ENCODE results near the gene PDPN.

The PDPN gene

GRCh38 chr1:13577846-13578245 lies 5.8 kb upstream of the PDPN start:
- no peak for DNase-seq (ENCODE audit: low read depth)

GRCh38 chr1:13581446-13581845 lies 2.2 kb upstream of the PDPN start:
- DNase-seq (ENCODE audit: low read depth), result no peak

DNA sequence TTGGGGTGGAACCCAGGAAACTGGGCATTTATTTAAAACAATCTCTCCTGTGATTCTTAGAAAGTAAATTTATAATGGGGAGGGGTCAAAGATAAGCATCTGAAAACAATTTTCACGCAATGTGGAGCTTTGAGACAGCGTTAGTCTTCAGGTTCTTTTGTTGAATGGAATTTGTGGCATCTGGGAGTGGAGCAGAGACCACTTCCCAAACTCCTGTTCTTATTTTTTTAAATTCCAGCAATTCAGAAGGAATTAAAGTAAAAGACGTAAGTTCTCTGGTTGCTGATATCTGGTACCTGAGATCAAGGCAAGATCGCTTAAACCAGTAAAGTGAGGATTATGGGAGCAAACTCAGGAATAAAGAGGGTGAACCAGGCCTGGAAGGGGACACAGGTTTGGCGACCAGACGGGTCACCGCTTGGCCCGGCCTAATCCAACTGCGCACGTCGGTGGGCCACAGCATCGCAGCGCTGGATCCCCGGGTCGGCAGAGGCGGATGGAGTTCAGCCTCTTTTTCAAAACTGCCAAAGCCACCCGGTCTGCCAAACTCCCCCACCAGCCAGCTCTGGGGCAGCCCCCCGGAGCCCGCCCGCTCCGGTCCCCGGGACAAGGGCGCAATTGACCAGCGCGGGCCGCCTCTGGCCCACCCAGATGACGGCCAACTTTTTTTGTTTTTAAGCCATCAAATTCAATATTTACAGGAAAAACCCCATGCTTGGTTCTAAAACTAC lies 754 bp upstream of the PDPN start:
- DNase-seq (ENCODE audit: low read depth), result no peak

DNA sequence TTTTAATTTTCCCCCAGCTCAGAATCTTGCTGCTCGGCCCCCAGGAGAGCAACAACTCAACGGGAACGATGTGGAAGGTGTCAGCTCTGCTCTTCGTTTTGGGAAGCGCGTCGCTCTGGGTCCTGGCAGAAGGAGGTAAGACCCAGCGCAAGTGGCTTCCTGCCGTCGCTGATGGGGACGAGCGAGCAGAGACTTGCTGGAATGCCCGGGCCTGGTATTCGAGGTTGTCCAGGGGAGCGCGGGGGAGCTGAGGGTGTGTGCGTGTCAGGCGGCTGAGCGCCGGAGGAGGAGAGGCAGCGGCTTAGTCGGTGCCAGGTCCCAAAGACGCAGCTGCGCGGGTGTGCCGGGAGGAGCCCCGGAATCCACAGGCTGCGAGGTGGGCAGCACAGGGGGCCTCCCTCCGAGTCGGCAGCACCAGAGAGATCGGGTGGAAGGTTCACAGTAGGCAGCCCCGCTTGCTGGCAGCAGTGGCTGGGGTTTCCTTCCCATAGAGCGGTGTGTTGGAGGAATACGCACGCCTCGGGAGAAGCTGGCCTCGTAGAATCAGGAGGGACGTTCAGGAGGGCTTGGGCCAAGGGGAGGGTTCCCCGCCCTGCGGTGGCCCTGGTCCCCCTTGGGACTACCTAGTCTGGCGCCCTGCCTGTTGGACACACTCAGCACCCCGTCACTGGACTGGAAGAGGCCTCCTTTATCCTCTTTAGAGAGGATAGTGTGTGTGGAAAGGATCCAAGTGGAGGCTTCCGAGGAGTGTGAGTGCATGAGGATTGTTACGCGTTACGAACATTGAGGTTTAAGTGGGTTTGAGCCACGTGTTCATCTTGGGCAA lies 547 bp downstream of the PDPN start:
- no peak for DNase-seq (ENCODE audit: low read depth)

GRCh38 chr1:13584876-13585611 lies 1.4 kb downstream of the PDPN start:
- no peak for DNase-seq (ENCODE audit: low read depth)

DNA sequence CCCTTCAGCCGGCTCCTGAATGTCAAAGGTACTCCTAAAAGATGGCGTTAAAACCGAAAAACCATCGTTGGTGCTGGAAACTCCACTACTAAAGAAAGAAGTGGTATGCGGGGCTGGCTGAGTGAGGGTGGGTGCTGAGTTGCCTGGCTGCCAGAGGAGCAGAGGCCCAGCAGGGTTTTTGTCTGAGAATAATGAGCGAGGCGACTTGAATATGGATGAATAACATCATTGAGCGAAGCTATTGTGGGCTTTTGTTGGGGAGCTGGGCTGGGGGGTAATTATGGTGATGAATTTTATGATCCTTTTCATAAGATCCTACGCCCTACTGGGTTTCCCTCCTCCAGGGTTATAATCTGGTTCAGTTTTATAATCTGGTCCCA lies 2.0 kb downstream of the PDPN start:
- DNase-seq (ENCODE audit: low read depth), result no peak

GRCh38 chr1:13586001-13586400 lies 2.4 kb downstream of the PDPN start:
- DNase-seq (ENCODE audit: low read depth), result no peak

DNA sequence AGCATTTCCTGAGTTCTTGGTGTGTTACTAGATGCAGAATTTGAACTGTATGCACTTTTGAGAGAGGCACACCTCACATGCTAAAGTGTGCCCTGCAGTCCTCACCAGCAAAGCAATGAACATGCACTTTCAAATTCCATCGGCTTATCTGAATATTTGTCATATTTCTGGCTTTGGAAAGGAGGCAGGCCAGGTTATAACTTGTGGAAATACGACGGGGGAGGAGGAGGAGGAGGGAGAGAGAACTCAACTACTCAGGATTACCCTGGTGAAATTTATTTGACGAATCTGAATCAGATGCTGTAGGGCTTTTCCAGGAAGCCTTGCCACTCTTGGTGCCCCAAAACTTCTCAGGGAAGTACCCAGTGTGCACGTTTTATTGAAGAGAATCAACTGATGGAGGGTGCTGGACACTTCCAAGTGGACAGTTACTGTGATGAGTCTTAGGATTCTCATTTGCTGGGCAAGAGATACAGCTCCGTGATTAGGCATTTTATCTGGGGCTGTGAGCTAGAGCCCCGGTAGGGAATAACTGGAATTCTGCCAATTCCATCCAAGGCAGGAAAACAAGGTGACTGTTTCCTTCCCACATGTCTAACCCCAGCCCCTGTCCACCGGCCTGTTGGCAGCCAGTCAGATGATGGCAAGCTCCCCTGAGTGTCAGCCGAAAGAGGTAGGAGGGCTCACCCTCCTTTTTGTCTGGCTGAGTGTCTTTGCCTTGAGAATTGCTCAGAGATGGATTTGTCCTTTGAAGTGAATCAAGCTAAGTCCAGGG lies 3.8 kb downstream of the PDPN start:
- no peak for DNase-seq (ENCODE audit: low read depth)

GRCh38 chr1:13588946-13589796 lies 5.5 kb downstream of the PDPN start:
- no peak for DNase-seq (ENCODE audit: low read depth)

DNA sequence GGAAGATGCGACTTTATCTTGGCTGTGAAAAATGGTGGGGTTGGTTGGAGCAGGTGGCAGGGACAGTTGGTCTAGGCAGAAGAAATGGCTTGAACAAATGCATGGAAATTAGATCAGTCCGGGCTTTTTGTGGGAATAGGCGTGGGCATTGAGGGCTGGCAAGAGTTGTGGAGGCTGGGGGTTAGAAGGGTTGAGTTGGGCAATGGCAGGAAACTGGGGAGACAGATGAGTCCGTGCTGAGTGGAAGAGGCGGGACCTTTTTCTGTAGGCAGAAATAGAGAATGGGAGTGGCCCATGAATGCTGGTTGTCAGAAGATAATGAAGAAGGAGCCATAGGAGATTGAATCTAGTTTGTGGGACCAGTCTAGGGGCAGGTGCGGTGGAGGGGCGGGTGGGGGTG lies 6.9 kb downstream of the PDPN start:
- DNase-seq (ENCODE audit: low read depth), result no peak

- peak; percentile 55 for DNase-seq (ENCODE audit: low read depth)
These were observed 10.0 kb downstream of the PDPN start for GRCh38 chr1:13593511-13594131.

DNA sequence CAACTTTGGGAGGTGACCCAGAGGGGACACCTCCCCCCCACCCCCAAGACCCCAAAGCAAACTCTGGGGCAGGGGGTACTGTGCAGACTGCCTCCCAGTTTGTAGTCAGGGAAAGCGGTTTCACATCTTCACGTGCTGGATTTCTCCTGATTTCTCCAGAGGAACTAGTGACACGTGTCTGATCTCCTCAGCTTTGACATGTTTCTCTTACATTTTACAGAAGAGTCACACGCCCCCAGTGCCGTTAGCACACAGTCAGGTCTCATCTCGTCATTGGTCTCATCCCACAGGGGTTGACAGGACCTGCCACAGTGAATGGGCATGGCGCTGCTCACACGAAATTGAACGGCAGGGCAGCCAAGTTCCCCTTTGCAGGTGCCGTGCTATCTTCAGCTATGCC lies 11.8 kb downstream of the PDPN start:
- DNase-seq (ENCODE audit: low read depth), result no peak

- no peak for DNase-seq (ENCODE audit: low read depth)
These were observed 13.5 kb downstream of the PDPN start for GRCh38 chr1:13597166-13597565.

GRCh38 chr1:13600762-13601453 lies 17.3 kb downstream of the PDPN start:
- DNase-seq (ENCODE audit: low read depth), result no peak

DNA sequence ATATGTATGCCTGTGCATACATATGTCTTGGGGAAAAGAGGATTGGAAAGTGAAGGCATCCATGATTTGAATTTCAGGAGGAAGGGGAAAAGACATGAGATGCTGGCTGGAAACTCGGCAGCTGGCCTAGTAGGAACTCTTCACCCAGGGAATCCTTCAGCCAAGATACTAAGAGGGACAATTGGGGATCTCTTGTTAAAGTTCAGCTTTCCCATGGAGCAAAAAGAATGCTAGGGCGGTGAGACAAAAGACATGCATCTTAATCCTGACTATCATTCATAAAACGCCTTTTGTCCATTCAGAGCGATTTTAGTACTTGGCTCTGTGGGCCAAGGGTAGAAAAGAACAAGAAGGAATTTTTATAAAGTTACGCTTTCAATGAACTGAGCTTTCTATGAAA lies 20.5 kb downstream of the PDPN start:
- no peak for DNase-seq (ENCODE audit: low read depth)

DNA sequence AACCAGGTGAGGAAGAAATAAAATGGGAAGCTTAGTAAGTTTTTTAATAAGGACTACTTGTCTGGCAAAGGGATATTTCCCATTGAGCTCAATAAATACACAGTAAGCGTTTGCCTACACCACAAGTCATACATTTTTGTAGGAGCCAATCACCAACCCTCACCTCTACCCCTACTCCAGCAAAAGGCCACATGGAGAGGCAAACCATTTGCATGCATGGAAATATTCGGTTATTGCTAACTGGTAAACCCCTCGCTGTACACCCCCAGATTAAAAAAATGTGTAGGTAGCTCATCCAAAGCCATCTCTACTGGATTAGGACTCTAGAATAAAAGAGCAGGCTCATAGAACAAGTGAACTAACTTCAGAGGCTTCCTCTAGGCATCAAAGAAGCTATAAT lies 21.1 kb downstream of the PDPN start:
- no peak for DNase-seq (ENCODE audit: low read depth)

DNA sequence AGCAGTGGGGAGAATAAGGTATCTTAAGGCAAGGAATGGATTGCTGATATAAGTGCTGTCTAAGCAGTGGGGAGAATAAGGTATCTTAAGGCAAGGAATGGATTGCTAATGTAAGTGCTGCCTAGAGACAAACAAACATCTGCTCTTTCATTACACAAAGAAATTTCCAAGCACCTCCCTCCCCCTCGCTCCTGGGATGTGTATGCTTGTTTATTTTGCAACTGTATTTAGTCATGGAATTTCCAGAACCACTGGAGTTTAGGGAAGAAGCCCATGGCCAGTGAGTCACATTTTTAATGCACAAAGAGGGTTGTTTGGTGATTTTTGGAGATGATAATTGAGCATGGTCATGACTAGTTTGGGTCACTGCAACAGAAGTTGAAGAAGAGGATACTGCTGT lies 21.5 kb downstream of the PDPN start:
- DNase-seq (ENCODE audit: low read depth), result peak; percentile 60

- DNase-seq (ENCODE audit: low read depth), result no peak
These were observed 23.4 kb downstream of the PDPN start for GRCh38 chr1:13607002-13607401.

- DNase-seq (ENCODE audit: low read depth), result no peak
These were observed 32.6 kb downstream of the PDPN start for GRCh38 chr1:13616234-13616633.

GRCh38 chr1:13617108-13617507 lies 33.5 kb downstream of the PDPN start:
- no peak for DNase-seq (ENCODE audit: low read depth)

Measured in HS-5 (cell line).